NCI-H2196 (cell line): Measurements from ENCODE around the gene ZMYND10.
A peak's percentile ranks its signal among the peaks of the same experiment; 100 is the strongest.
"Not testable (repeated sequence)": the region's sequence is repeated elsewhere in the genome, so short reads cannot be mapped to it uniquely, and the experiment has no call there.

Experiments
- DNase-seq: peaks from one replicate; lab custom pipeline; 2025; ENCODE audit not compliant: unreplicated experiment; lab: John Stamatoyannopoulos, UW

The ZMYND10 gene

DNA sequence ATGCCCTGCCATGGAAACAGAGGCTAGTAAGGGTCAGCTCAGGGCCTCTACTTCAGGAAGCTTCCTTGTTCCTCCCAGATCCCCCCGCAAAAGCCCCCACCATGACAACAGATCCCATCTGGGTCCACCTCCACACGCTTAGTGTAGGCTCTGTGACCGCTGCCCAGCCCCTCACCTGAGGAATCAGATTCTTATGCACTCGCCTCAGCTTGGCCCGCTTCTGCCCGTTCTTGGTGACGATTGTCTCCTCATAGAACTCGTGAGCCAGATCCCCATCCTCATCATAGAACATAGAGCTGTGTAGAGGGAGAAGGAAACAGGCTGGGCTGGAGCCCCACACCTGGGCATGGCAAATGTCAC lies 19.4 kb downstream of the ZMYND10 start:
- no peak for DNase-seq

DNA sequence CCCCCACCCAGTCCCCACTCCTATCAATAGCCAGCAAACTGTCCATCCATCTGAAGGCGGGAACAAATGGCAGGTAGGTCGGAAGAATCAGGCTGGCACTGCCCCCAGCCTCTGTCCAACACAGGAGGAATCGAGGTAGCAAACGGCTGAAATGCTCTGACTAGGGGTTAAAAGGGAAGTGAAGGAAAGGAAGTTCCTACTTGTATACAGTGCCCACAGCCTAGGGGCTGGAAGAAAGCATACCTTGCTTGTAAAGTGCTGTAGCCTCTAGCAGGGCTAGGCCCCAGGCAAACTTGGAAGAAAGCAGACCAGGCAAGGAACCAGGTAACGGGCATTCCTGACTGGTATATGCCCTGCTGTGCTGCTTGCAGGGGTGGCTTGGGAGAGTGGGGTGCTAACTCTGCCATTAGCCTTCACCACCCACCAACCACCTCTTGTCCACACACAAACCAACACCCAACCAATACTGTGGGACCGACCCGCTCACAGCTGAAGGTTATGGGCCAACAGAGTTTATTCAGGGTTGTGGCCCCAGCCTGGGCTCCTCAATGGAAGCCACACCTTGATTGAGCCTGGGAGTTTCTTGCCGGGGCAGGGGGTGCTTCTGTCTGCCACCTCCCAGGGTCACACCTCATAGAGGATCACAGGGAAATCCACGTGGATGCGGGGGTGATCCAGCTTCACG lies 19.9 kb downstream of the ZMYND10 start:
- DNase-seq, result no peak

DNA sequence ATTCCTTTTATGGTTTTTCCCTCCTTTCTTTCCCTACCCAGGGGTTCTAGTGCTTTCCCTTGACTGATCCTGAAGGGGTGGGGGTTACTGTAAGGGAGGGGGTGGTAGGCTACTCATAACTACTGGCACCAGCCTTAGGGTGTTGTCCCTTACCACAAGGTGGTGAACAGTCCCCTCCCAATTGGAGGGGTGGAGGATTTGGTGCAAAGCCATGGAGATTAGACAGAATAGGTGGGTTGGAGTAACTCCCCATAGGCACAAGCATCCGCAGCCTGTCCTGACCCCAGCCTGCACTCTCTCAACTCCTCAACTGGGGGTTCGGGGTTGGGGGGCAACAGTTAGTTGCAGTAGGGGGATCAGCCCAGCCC lies 20.4 kb downstream of the ZMYND10 start:
- no peak for DNase-seq

DNA sequence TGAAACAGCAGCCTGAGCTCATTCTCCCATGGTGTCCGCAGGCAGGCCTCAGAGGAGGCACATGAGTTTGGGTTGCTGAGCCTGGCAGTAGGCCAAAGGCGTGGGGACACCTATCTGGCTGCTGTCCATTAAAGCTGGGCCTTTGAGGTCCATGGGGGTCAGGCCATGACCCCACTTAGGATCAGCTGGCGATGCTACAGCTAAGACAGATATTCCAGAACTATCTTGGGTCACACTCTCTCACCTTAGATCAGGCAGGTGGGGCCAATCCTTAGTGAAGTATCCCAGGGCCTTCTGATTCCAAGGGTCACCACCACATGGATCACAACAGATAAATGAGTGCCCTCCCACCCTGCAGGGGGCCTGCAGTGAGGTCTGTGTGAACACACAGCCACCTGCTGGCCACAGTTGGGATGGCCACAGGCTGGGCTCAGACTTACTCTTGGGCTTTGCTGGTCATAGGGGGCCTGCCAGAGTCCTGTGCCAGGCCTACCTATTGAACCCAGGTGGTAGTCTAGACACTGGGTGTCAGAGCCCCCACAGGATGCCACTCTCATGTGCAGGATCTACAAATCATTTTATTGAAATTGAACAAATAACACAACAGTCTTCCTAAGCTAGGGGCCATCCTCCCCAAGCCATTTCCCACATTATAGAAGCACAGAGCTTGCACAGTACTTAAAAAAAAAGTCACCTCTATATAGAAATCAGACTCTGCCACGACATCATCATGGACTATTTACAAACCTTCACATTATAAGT lies 21.0 kb downstream of the ZMYND10 start:
- DNase-seq, result peak; percentile 63

DNA sequence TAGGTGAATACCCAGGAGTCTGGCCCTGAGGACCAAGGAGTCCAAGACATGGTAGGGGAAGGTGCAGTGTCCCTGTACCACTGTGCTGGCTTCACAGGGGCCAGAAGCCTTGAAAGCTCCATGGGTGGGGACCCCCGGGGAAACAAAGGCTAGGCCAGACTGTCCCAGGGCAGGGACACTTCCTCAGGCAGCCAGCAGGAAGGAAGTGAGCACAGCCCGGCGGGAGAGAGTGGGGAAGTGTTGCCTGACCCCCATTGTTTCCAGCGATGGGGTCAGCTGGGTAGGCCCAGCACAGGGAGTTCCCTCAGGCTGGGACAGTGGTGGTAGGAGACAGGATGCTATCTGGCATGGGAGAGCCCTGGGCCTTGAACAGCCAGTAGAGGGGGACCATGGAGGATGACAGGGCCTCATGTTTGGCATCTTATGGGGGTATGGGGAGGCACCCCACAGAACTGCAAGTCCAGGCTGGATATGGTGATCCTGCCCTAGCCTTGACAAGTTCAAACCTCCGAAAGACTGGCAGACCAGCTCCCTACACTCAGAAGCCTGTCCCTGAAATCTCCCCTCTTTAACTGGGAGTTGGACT lies 21.8 kb downstream of the ZMYND10 start:
- no peak for DNase-seq

DNA sequence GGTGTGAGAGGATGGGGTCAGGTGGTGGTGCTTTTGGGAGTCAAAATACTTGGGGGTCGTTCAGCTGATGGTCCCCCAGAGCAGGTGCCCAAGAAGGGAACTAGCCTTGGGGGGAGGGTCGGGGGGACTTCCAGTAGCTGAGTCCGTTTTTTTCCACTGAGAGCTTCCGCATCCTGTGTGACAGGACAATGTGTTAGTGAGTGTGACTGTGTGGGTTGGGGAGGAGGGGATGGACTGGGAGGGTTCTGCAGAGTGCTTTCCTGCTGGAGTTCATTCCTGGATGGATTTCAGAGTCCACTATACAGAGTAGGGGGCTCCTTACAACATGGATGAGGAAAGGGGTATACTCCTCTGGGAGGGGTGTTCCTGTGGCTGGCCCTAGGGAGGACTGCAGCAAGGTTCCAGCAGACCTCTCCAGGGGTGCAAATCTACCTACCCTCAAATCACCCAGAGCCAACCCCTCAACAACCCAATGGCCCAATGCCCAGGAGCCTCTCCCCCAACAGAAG lies 22.4 kb downstream of the ZMYND10 start:
- DNase-seq, result no peak

DNA sequence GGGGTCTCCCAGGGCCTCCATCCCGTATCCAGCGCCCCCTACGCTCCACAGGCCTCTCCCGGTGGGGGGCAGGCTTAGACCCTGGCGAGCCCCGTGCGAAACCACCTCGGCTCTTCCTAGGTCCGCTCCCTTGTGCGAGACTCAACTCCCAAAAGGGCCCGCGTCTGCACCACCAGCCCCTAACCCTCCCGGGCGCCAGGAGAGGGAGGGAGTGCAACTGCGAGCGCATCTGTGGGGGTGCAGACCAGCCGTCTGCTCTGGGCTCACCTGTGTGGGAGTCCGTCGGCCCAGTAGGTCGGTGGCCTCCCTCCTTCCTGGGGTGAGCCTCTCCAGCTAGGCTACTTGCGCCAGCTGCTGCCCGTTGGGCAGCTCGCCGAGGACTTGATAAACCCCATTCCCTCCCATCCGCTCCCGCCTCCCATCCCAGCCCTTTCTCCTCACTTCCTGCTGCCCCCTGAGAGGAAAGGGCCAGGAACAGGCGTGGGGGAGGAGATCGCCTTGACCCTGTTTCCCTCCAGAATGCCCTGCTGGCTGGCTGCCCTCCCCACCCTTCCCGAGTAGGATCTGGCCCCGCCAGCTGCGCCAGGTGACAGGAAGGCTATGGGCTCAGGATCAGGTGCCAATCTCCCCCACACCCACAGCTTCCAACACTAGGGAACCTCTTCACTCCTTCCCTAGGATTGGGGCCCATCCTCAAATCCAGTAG lies 23.0 kb downstream of the ZMYND10 start, which contains the start of gene HYAL2:
Gene HYAL2, minus strand, starts transcription at position 360 of the 706 bp plus-strand sequence. CDS start 2,256 bp downstream, outside the sequence.
- peak; percentile 54 for DNase-seq

DNA sequence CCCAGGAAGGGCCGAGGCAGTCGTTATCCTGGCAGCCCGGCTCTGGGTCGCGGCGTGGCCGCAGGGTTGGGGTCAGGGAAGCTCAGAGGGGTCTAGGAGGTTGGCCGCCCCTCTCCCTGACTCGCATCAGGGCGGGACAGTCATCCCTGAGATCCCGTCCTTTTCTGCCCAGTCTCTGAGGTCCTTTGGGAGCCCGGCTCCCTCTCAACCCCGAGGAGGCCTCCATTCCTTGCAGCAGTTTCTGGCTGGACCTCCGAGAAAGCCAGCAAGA lies 23.5 kb downstream of the ZMYND10 start:
- no peak for DNase-seq

DNA sequence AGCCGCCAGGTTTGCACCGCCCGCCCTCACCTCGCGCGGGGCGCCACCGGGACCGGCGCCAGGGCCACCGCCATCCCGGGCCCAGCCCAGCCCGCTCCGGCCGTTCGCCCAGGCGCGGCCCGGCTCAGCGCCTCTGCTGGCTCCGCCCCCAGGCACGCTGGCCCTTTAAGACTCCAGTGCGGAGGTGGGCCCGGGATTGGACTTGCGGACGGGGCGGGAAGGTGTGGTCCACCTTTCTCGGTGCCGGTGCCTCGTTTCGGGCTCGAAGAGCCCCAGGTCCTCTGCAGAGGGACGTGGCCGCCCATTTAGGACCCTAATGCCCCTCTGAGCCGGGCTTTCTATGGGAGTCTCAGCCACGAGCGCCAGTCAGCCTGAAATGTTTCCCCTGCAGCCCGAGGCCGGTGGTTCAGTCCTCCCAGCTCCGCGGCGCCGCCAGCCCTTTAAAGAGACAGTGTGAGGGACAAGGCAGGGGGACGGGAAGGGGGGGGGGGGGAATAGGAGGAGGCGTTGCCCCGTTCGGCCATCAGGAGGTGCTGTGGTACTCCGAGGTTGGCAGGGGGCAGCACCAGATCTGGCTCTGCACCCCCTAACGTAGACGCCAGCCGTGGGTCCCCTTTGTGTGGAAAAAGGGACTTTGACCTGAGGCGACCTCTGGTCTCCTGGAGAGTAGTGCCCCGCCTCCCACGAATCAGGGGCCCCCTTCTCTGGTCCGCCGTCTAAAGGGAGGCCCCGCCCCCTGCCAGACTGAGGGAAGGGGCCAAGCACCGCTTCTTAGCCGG lies 24.0 kb downstream of the ZMYND10 start:
- peak; percentile 74 for DNase-seq

DNA sequence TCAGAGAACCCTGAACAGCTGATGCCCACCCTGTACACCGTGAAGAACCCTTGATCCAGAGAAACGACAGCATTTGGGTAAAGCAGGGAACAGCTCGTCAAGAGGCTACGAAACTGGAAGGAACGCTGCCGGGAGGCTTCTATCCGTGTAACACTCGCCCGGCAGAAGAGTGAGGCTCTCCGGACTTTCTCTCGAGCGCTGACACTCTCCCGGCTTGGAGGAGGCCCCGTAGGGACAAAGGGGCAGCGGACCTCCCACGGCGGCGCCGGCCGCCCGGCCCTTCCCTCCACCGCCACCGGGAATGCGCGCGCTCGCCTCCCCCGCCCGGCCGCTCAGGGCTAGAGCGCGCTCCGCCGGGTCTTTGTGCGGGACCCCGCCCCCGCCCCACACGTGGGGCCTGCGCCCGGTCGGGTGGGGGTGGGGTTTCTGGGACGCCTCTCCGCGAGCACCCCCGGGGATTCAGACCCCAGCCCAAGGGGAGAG lies 24.6 kb downstream of the ZMYND10 start:
- DNase-seq, result peak; percentile 58

DNA sequence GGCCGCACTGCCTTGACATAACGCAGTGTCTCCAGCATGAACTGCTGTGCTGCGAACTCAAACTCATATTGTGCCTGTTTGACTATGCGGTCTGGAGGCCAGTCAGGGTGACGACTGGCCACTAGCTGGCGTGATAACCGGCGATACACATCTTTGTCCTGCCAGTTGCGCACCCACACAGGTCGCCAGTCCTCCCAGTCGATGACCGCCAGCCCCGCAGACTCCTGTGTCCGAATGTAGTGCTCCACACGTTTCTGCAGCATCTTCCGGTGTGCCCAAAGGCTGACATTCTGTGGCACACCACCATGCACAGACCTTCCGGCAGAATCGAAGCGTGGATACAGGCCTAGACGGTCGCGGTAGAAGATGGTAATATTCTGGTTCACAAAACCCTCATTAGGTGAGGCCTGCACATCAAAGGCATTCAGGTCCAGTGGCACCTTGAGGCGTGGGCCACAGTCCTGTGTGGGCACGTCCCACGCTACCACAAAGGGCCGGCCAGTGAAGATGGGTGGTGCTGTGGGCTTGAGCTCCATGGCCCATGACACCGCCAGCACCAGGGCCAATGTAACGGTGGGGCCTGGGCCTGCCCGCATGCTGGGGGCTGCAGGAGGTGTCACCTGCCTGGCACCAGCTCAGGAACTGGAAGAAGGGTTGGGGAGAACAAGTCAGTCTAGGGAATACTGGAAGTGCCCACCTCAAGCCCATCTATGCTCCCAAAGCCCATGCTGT lies 25.5 kb downstream of the ZMYND10 start:
- no peak for DNase-seq

DNA sequence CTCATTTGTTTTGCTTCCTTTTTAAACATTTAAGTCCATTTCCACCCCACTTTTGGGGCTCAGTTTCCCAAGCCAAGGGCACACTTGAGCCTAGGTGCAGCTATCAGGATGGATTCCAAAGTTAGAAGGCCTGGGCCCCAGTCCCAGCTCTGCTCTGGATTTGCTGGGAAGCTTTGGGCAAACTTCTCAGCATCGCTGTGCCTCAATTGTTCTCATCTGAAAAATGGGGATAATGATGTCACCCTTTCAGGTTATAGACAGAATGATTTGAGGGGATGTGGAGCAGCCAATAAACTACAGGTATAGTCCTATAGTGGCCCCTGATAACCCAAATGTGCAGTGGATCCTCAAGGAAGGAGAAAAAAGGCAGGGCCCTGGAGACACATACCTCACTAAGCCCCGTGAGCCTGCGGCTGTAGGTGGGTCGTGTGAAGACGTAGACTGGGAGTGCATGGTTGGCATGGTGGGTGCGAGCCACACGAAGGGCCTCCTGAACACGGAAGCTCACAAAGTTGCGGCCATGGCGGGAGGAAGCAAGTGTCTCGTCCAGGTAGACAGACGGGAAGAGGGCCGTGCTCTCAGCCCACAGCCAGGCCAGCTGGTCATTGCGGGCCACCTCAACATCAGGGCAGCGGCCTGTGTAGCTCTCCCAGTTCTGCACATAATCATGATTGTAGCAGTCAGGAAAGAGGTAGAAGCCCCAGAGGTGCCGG lies 26.2 kb downstream of the ZMYND10 start:
- no peak for DNase-seq

DNA sequence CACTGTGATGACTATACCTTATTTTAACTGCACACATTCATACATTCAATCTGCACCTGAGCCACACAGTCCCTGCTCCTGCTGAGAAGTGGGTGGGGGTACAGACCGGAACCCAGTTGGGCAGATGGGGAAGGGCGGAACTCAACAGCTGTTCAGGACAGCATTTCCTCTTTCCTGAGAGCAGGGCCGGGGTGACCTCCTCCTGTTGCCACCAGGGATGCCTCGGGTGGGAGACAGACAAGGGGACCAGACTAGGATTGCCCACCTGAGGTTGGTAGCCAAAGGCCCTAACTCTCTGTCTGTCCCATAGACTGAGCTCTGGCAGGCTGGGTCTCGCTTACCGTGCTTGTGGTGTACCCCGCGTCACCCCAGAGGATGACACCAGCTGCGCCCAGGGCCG lies 26.9 kb downstream of the ZMYND10 start:
- DNase-seq, result no peak

DNA sequence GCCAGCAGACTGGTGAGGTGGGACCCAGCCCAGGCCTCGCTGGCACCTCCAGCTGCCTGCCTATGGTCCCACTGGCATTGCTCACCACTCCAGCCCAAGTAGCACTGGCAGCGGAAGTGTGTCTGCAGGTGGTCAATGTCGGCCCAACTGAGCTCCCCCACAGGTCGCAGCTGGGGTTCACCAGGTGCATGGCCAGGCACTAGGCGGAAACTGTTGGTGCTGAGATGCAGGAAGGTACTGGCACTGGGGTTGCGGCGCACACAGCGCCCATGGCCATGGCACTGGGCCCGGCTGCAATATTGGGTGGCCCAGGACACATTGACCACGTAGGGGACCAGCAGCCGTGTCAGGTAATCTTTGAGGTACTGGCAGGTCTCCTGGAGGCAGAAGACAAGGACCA lies 27.4 kb downstream of the ZMYND10 start:
- no peak for DNase-seq

DNA sequence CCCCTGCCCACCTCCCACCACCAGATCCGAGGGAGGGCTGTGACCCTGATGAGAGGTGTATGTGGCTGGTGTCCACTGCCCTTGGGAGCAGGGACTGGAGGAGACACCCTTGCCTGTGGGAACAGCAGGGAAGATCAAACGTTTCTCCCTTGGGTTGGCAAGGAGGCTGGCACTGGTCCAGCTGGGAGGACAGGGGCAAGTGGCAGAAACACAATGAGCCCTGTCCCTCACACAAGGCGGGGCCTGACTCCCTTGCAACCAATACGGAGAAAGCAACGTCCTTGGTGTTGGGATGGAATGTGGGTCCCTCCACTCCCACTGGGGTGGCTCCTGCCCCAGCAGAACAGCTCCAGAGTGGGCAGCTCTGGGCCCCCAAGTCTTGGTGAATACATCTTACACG lies 28.2 kb downstream of the ZMYND10 start:
- peak; percentile 11 for DNase-seq

DNA sequence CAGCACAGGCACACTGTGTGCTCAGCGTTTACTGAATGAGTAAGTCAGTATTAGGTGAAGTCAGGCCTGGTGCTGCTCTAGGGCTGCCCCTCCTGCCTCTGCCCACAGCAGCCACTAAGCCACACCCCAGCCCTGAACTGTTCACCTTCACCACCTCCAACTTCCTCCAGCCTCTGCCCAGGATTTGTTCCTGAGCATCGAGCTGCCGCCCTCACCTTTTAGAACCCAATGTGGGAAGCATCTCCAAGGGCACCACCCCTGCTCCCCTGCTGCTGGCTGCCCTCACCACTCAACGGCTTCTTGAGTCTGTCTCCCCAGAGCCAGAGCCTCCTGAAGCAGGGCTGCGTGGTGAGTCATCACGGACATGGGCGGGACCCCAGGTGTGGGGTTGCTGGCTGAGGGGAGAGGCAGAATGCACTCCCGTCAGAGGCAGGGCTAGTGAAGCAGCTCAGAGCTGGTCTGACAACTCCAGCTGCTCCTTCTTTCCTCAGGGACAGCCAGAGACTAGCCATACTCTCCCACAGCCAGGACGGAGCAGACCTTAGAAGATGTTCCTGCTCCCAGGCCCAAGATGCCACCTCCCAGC lies 28.8 kb downstream of the ZMYND10 start:
- peak; percentile 49 for DNase-seq

DNA sequence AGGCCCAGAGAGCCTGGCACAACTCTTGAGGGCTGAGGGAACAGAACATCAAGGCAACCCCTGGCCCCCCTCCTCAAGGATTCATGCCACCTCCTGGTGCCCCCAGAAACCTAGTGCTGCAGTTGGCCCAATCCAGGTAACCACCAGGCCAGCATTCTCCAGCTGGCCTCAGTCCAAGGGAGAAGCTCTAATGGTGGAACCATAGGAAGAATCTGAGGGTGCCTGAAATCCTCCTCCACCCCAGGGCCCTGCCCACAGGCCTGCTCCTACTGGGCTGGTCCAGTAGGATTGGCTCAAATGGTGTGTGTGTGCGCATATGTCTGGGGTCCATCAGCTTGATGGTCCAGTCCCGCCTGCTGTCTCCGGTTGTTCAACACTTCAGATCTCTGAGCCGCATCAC lies 30.7 kb downstream of the ZMYND10 start:
- no peak for DNase-seq

DNA sequence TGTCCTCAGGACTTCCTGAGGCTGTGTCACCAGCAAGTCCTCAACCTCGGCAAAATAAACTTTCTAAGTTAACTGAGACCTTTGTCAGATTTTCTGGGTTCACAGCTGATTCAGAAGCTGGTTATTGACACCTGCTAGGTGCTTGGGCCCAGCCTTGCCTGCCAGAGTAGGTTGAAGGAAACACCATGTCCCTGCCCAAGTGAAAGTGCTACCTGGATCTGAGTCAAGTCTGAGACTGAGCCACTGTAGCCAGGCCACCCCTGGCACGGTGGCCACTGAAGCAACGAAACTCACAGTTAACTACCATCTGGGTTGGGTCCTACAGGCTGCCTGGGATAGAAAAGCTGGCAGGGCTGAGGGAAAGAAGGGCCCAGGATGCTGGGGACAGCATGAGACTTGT lies 31.2 kb downstream of the ZMYND10 start:
- no peak for DNase-seq

DNA sequence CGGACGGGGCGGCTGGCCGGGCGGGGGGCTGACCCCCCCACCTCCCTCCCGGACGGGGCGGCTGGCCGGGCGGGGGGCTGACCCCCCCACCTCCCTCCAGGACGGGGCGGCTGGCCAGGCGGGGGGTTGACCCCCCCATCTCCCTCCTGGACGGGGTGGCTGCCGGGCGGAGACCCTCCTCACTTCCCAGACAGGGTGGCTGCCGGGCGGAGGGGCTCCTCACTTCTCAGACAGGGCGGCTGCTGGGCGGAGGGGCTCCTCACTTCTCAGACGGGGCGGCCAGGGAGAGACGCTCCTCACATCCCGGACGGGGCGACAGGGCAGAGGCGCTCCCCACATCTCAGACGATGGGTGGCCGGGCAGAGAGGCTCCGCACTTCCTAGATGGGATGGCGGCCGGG lies 33.5 kb downstream of the ZMYND10 start:
- not testable (repeated sequence) for DNase-seq
